ENCODE results near the gene ABI2.
"Not testable (repeated sequence)": the region's sequence is repeated elsewhere in the genome, so short reads cannot be mapped to it uniquely, and the experiment has no call there.

ABI2 gene

GRCh38 chr2:203340791-203341487, 12.7 kb downstream of the ABI2 start:
- Histone ChIP-seq H3K27me3 (replicated peaks in 2 of 5; ENCODE audit: control insufficient read depth in 4 of 5, insufficient read depth in 5 of 5, low read length in 4 of 5) (no peaks in the 10 kb centered on the region), H3K27ac (ENCODE audit: insufficient read depth in 1 of 2, low read depth in 1 of 2, low read length in 2 of 2, poor library complexity in 1 of 2, severe bottlenecking in 2 of 2) (no peak overlapping the region), H3K4me1 (ENCODE audit: control extremely low read depth in 1 of 4, control insufficient read depth in 4 of 4, insufficient read depth in 4 of 4, low read length in 3 of 4) (no peaks in the 10 kb centered on the region), H3K9me3 (ENCODE audit: control extremely low read depth in 1 of 5, control insufficient read depth in 4 of 5, insufficient read depth in 2 of 5, low read depth in 1 of 5, low read length in 4 of 5) (peaks cover 0 to 1% (median 0%) of the 10 kb centered on the region in 5 experiments), H3K4me3 (ENCODE audit: control insufficient read depth in 1 of 7, extremely low read depth in 1 of 7, insufficient read depth in 4 of 7, low read depth in 2 of 7, low read length in 6 of 7) (no peak overlapping the region), H3K36me3 (ENCODE audit: control insufficient read depth in 4 of 4, insufficient read depth in 4 of 4, low read length in 3 of 4) (peaks cover 0 to 16% (median 4%) of the 10 kb centered on the region in 4 experiments)
- DNase-seq, result no peak
- ChIA-PET POLR2A (no interaction called here), CTCF (no interaction called here)
- WGBS (ENCODE audit: insufficient coverage), result 92% methylated on average over 2 of the region's 6 CpGs

- Histone ChIP-seq H3K36me3 (ENCODE audit: control insufficient read depth in 4 of 4, insufficient read depth in 4 of 4, low read length in 3 of 4) (peaks cover 0 to 9% (median 3%) of the 10 kb centered on the region in 4 experiments), H3K27ac (ENCODE audit: insufficient read depth in 1 of 2, low read depth in 1 of 2, low read length in 2 of 2, poor library complexity in 1 of 2, severe bottlenecking in 2 of 2) (no peak overlapping the region), H3K9me3 (ENCODE audit: control extremely low read depth in 1 of 5, control insufficient read depth in 4 of 5, insufficient read depth in 2 of 5, low read depth in 1 of 5, low read length in 4 of 5) (peaks cover 0 to 1% (median 0%) of the 10 kb centered on the region in 5 experiments), H3K27me3 (replicated peaks in 2 of 5; ENCODE audit: control insufficient read depth in 4 of 5, insufficient read depth in 5 of 5, low read length in 4 of 5) (no peaks in the 10 kb centered on the region), H3K4me3 (ENCODE audit: control insufficient read depth in 1 of 7, extremely low read depth in 1 of 7, insufficient read depth in 4 of 7, low read depth in 2 of 7, low read length in 6 of 7) (no peak overlapping the region), H3K4me1 (ENCODE audit: control extremely low read depth in 1 of 4, control insufficient read depth in 4 of 4, insufficient read depth in 4 of 4, low read length in 3 of 4) (no peaks in the 10 kb centered on the region)
- WGBS (ENCODE audit: insufficient coverage), result 100% methylated on average over 1 of the region's 2 CpGs
- ChIA-PET POLR2A (no interaction called here), CTCF (no interaction called here)
- no peak for DNase-seq
These were observed 13.6 kb downstream of the ABI2 start for GRCh38 chr2:203341741-203342310.

GRCh38 chr2:203342374-203342773, 14.2 kb downstream of the ABI2 start:
- H3K4me3 ChIP-seq (ENCODE audit: control insufficient read depth in 1 of 7, extremely low read depth in 1 of 7, insufficient read depth in 4 of 7, low read depth in 2 of 7, low read length in 6 of 7); H3K4me1 ChIP-seq (ENCODE audit: control extremely low read depth in 1 of 4, control insufficient read depth in 4 of 4, insufficient read depth in 4 of 4, low read length in 3 of 4); CTCF ChIA-PET; H3K27ac ChIP-seq (ENCODE audit: insufficient read depth in 1 of 2, low read depth in 1 of 2, low read length in 2 of 2, poor library complexity in 1 of 2, severe bottlenecking in 2 of 2); H3K36me3 ChIP-seq (ENCODE audit: control insufficient read depth in 4 of 4, insufficient read depth in 4 of 4, low read length in 3 of 4); DNase-seq; H3K9me3 ChIP-seq (ENCODE audit: control extremely low read depth in 1 of 5, control insufficient read depth in 4 of 5, insufficient read depth in 2 of 5, low read depth in 1 of 5, low read length in 4 of 5); H3K27me3 ChIP-seq (replicated peaks in 2 of 5; ENCODE audit: control insufficient read depth in 4 of 5, insufficient read depth in 5 of 5, low read length in 4 of 5): not testable (repeated sequence)
- WGBS (ENCODE audit: insufficient coverage), result 100% methylated on average over 2 of the region's 4 CpGs
- POLR2A ChIA-PET, result interaction anchor here (0.7 kb wide), 1 partner anchor 13 kb away, joined by 3 read pairs; no protein-coding TSS in a partner anchor

GRCh38 chr2:203344667-203345066, 16.5 kb downstream of the ABI2 start:
- H3K27me3 ChIP-seq (replicated peaks in 2 of 5; ENCODE audit: control insufficient read depth in 4 of 5, insufficient read depth in 5 of 5, low read length in 4 of 5), result no peaks in the 10 kb centered on the region
- H3K36me3 ChIP-seq (ENCODE audit: control insufficient read depth in 4 of 4, insufficient read depth in 4 of 4, low read length in 3 of 4), result peaks cover 0 to 9% (median 3%) of the 10 kb centered on the region in 4 experiments
- ChIA-PET POLR2A (interaction anchor here (0.6 to 0.7 kb wide), 2 partner anchors 29 to 513 kb away, joined by 3 read pairs; no protein-coding TSS in a partner anchor), CTCF (interaction anchor here (0.5 kb wide), 1 partner anchor 173 kb away, joined by 3 read pairs; no protein-coding TSS in a partner anchor)
- no peak for DNase-seq
- H3K4me1 ChIP-seq (ENCODE audit: control extremely low read depth in 1 of 4, control insufficient read depth in 4 of 4, insufficient read depth in 4 of 4, low read length in 3 of 4), result peaks cover 0 to 8% (median 0%) of the 10 kb centered on the region in 4 experiments
- no peak overlapping the region for H3K4me3 ChIP-seq (ENCODE audit: control insufficient read depth in 1 of 7, extremely low read depth in 1 of 7, insufficient read depth in 4 of 7, low read depth in 2 of 7, low read length in 6 of 7)
- WGBS (ENCODE audit: insufficient coverage), result 99% methylated on average over 12 of the region's 12 CpGs
- no peak overlapping the region for H3K27ac ChIP-seq (ENCODE audit: insufficient read depth in 1 of 2, low read depth in 1 of 2, low read length in 2 of 2, poor library complexity in 1 of 2, severe bottlenecking in 2 of 2)
- H3K9me3 ChIP-seq (ENCODE audit: control extremely low read depth in 1 of 5, control insufficient read depth in 4 of 5, insufficient read depth in 2 of 5, low read depth in 1 of 5, low read length in 4 of 5), result peaks cover 0 to 1% (median 0%) of the 10 kb centered on the region in 5 experiments

GRCh38 chr2:203346612-203347011, 18.4 kb downstream of the ABI2 start:
- no peaks in the 10 kb centered on the region for H3K27me3 ChIP-seq (replicated peaks in 2 of 5; ENCODE audit: control insufficient read depth in 4 of 5, insufficient read depth in 5 of 5, low read length in 4 of 5)
- WGBS (ENCODE audit: insufficient coverage), result no CpG with 5 or more reads among the region's 1 CpG
- DNase-seq, result no peak
- H3K4me3 ChIP-seq (ENCODE audit: control insufficient read depth in 1 of 7, extremely low read depth in 1 of 7, insufficient read depth in 4 of 7, low read depth in 2 of 7, low read length in 6 of 7), result no peak overlapping the region
- peaks cover 0 to 8% (median 0%) of the 10 kb centered on the region in 4 experiments for H3K4me1 ChIP-seq (ENCODE audit: control extremely low read depth in 1 of 4, control insufficient read depth in 4 of 4, insufficient read depth in 4 of 4, low read length in 3 of 4)
- ChIA-PET CTCF (interaction anchor here (0.6 to 1.7 kb wide), 4 partner anchors 11 to 122 kb away, joined by 3 to 4 read pairs (median 3); no protein-coding TSS in a partner anchor), POLR2A (no interaction called here)
- H3K27ac ChIP-seq (ENCODE audit: insufficient read depth in 1 of 2, low read depth in 1 of 2, low read length in 2 of 2, poor library complexity in 1 of 2, severe bottlenecking in 2 of 2), result peak overlapping the region in 1 of 2 experiments; percentile 2
- peaks cover 0 to 1% (median 0%) of the 10 kb centered on the region in 5 experiments for H3K9me3 ChIP-seq (ENCODE audit: control extremely low read depth in 1 of 5, control insufficient read depth in 4 of 5, insufficient read depth in 2 of 5, low read depth in 1 of 5, low read length in 4 of 5)
- H3K36me3 ChIP-seq (ENCODE audit: control insufficient read depth in 4 of 4, insufficient read depth in 4 of 4, low read length in 3 of 4), result peaks cover 0 to 9% (median 3%) of the 10 kb centered on the region in 4 experiments

GRCh38 chr2:203347375-203347774, 19.2 kb downstream of the ABI2 start:
- peaks cover 0 to 9% (median 5%) of the 10 kb centered on the region in 4 experiments for H3K36me3 ChIP-seq (ENCODE audit: control insufficient read depth in 4 of 4, insufficient read depth in 4 of 4, low read length in 3 of 4)
- peaks cover 0 to 1% (median 0%) of the 10 kb centered on the region in 5 experiments for H3K9me3 ChIP-seq (ENCODE audit: control extremely low read depth in 1 of 5, control insufficient read depth in 4 of 5, insufficient read depth in 2 of 5, low read depth in 1 of 5, low read length in 4 of 5)
- POLR2A ChIA-PET, result no interaction called here
- 44% methylated on average over 4 of the region's 4 CpGs for WGBS (ENCODE audit: insufficient coverage)
- no peak overlapping the region for H3K4me3 ChIP-seq (ENCODE audit: control insufficient read depth in 1 of 7, extremely low read depth in 1 of 7, insufficient read depth in 4 of 7, low read depth in 2 of 7, low read length in 6 of 7)
- CTCF ChIA-PET, result no interaction called here
- peaks cover 0 to 8% (median 0%) of the 10 kb centered on the region in 4 experiments for H3K4me1 ChIP-seq (ENCODE audit: control extremely low read depth in 1 of 4, control insufficient read depth in 4 of 4, insufficient read depth in 4 of 4, low read length in 3 of 4)
- DNase-seq, result peak; percentile 48 to 89 (median 84)
- H3K27ac ChIP-seq (ENCODE audit: insufficient read depth in 1 of 2, low read depth in 1 of 2, low read length in 2 of 2, poor library complexity in 1 of 2, severe bottlenecking in 2 of 2), result no peak overlapping the region
- H3K27me3 ChIP-seq (replicated peaks in 2 of 5; ENCODE audit: control insufficient read depth in 4 of 5, insufficient read depth in 5 of 5, low read length in 4 of 5), result no peaks in the 10 kb centered on the region

Measured in common myeloid progenitor, CD34-positive (primary cell).